Endothelial cell of umbilical vein (primary cell): ENCODE measurements around the gene TCHP. TPM values are rescaled to one million over a fixed set of nuclear protein-coding genes. Genes with fewer than 3 reads are reported as not detected.

Experiments used
- BruUV-seq: library from RNA; stranded (reverse); fragments of 400-500 nt; replicated peaks from 2 replicates; lab custom pipeline; 2021; lab: Mats Ljungman, UMichigan
- CTCF ChIA-PET: fragments of 300-600, 350-600 bp; sonication (Branson Sonifier 250); formaldehyde crosslinking; loops from one replicate; lab custom pipeline; 2021; ENCODE audit warnings: antibody characterized with exemption, inconsistent platforms; lab: Charles Lee
- POLR2A ChIA-PET: fragments of 300-600, 350-600 bp; sonication (Branson Sonifier 250); formaldehyde crosslinking; loops from one replicate; lab custom pipeline; 2021; ENCODE audit warnings: antibody characterized with exemption, inconsistent platforms; lab: Charles Lee
- DNase-seq: peaks from one replicate; pipeline ENCODE4 v3.0.0-alpha.2; 2011; ENCODE audit warnings: low read depth, low spot score
- FAIRE-seq: peaks from 2 replicates; lab custom pipeline; 2011; peaks lifted over from hg19 to GRCh38; lab: Jason Lieb, UNC
- H2AFZ ChIP-seq: 2 replicates; pipeline ENCODE4 v1.6.0; 2012; ENCODE audit warnings: low read depth, low read length, control low read depth, inconsistent platforms
- H3K27ac ChIP-seq: 2 replicates; pipeline ENCODE4 v1.5.1; 2011; ENCODE audit warnings: low read depth, mild to moderate bottlenecking, control low read depth, low read length, moderate library complexity; ENCODE audit not compliant: insufficient read depth
- H3K27me3 ChIP-seq, 2 experiments: 2 replicates each; pipeline versions ENCODE4 v1.6.0 to v1.6.1; 2011; ENCODE audit warnings: low read length in 2 of 2, mixed read lengths in 1 of 2; ENCODE audit not compliant: control insufficient read depth in 2 of 2, insufficient read depth in 2 of 2
- H3K36me3 ChIP-seq, 2 experiments: 2 replicates in 1 of 2; 3 replicates in 1 of 2; pipeline ENCODE4 v1.5.1; 2011; ENCODE audit warnings: low read length in 2 of 2, mild to moderate bottlenecking in 1 of 2, moderate library complexity in 1 of 2; ENCODE audit not compliant: control insufficient read depth in 2 of 2, insufficient read depth in 2 of 2; ENCODE audit errors: extremely low read depth in 1 of 2
- H3K4me1 ChIP-seq: 3 replicates; pipeline ENCODE4 v1.5.1; 2011; ENCODE audit warnings: mild to moderate bottlenecking, low read length; ENCODE audit not compliant: control insufficient read depth, insufficient read depth; ENCODE audit errors: extremely low read depth
- H3K4me2 ChIP-seq: 2 replicates; pipeline ENCODE4 v1.6.1; 2011; ENCODE audit warnings: low read length, control low read depth, mixed read lengths; ENCODE audit not compliant: insufficient read depth
- H3K4me3 ChIP-seq, 3 experiments: fragments of 200-600 bp in 1 of 3; sonication (generic), shearing (Covaris generic) in 1 of 3; replicated peaks in 1 of 3; 2 replicates each; pipeline ENCODE4 v1.5.1; 2011 to 2016; ENCODE audit warnings: control low read depth in 3 of 3, low read length in 3 of 3, mild to moderate bottlenecking in 2 of 3, inconsistent platforms in 1 of 3, low read depth in 1 of 3, moderate library complexity in 1 of 3; ENCODE audit not compliant: insufficient read depth in 1 of 3
- H3K79me2 ChIP-seq: 2 replicates; pipeline ENCODE4 v1.6.0; 2012; ENCODE audit warnings: low read length, inconsistent platforms; ENCODE audit not compliant: control insufficient read depth, insufficient read depth
- H3K9ac ChIP-seq: replicated peaks from 2 replicates; pipeline ENCODE3; 2011; ENCODE audit warnings: low read length, control low read depth; ENCODE audit not compliant: insufficient read depth; ENCODE audit errors: extremely low read depth
- H3K9me1 ChIP-seq: replicated peaks from 3 replicates; pipeline ENCODE4 v1.6.0; 2011; ENCODE audit warnings: mild to moderate bottlenecking, low read length; ENCODE audit not compliant: control insufficient read depth, insufficient read depth; ENCODE audit errors: extremely low read depth
- H3K9me3 ChIP-seq: replicated peaks from 2 replicates; pipeline ENCODE4 v1.5.1; 2012; ENCODE audit warnings: low read length, inconsistent platforms; ENCODE audit not compliant: control insufficient read depth, insufficient read depth
- H4K20me1 ChIP-seq: replicated peaks from 2 replicates; pipeline ENCODE3; 2011; ENCODE audit warnings: mild to moderate bottlenecking, low read length; ENCODE audit not compliant: control insufficient read depth, insufficient read depth; ENCODE audit errors: extremely low read depth
- EZH2 ChIP-seq: IDR thresholded peaks from 2 replicates; pipeline ENCODE4 v1.6.1; 2012; ENCODE audit warnings: borderline replicate concordance, low read depth, mild to moderate bottlenecking, moderate library complexity, low read length, inconsistent platforms; ENCODE audit not compliant: severe bottlenecking
- FOS ChIP-seq: IDR thresholded peaks from 2 replicates; pipeline ENCODE4 v1.6.1; 2011; ENCODE audit warnings: mild to moderate bottlenecking, low read length, moderate library complexity, borderline replicate concordance; ENCODE audit not compliant: insufficient read depth
- JUN ChIP-seq: IDR thresholded peaks from 2 replicates; pipeline ENCODE4 v1.6.1; 2011; ENCODE audit warnings: borderline replicate concordance, low read depth; ENCODE audit not compliant: insufficient read length, insufficient read depth
- POLR2A ChIP-seq: IDR thresholded peaks from 2 replicates; pipeline ENCODE4 v1.6.1; 2012; ENCODE audit warnings: low read depth, mild to moderate bottlenecking, control low read depth, low read length
- POLR2AphosphoS5 ChIP-seq: IDR thresholded peaks from 2 replicates; pipeline ENCODE4 v1.6.1; 2012; ENCODE audit warnings: low read depth, mild to moderate bottlenecking, control low read depth, low read length, moderate library complexity; ENCODE audit not compliant: insufficient read depth
- dilution Hi-C: fragments of 300-500 bp; cut with MboI; formaldehyde crosslinking; loops from one replicate; pipeline ENCODE4 v1.15.0; 2019; ENCODE audit warnings: low sequenced_read_pairs; ENCODE audit not compliant: extremely low pct_ligation_motif_present
- intact Hi-C: fragments of 100-400 bp; cut with micrococcal nuclease; formaldehyde crosslinking; loops from one replicate; pipeline ENCODE4 v1.10.0; 2022
- polyA plus RNA-seq, 4 experiments: library from polyadenylated mRNA; depleted of rRNA in 3 of 4; stranded (reverse) in 3 of 4; unstranded in 1 of 4; fragments of >200 nt; gene quantifications; 2 replicates each; pipeline versions ENCODE4 v1.2.1 to v1.2.3, GENCODE V29; 2011 to 2012; ENCODE audit warnings: missing spikeins in 1 of 4
- total RNA-seq: library from RNA; stranded (reverse); gene quantifications from 2 replicates; pipeline ENCODE4 v1.2.3, GENCODE V29; 2021
- TF ChIP-seq, protein P1 (sequence below), 2 donors: IDR thresholded peaks; 1 replicate in 1 of 2; 2 replicates in 1 of 2; pipeline ENCODE4 v1.5.1; 2011; ENCODE audit warnings: low read length in 2 of 2, mild to moderate bottlenecking in 2 of 2, moderate library complexity in 2 of 2, control low read depth in 1 of 2, inconsistent platforms in 1 of 2, low read depth in 1 of 2; ENCODE audit not compliant: insufficient read depth in 1 of 2; ENCODE audit errors: extremely low read depth in 1 of 2
- TF ChIP-seq, protein P2 (sequence below): IDR thresholded peaks from 2 replicates; pipeline ENCODE4 v1.6.1; 2011; ENCODE audit not compliant: insufficient read depth, insufficient read length

TCHP gene
- total and polyA plus RNA-seq, 2 donors (not counting 3 experiments of a cell fraction or from before 2014, with no cell fraction given) = 12.9 to 24.3 TPM

GRCh38 chr12:109858764-109859163 lies 41.3 kb upstream of the TCHP start:
- POLR2A ChIA-PET = no interaction called here
- Histone ChIP-seq H3K79me2 (no peaks in the 10 kb centered on the region), H4K20me1 (no peaks in the 10 kb centered on the region), H3K9me1 (no peaks in the 10 kb centered on the region), H3K4me1 (no peaks in the 10 kb centered on the region), H3K4me3 (no peak overlapping the region), H3K9ac (no peak overlapping the region), H3K36me3 (peaks cover 0 to 33% of the 10 kb centered on the region in 2 experiments), H3K4me2 (no peak overlapping the region), H2AFZ (no peak overlapping the region), H3K27me3 (no peaks in the 10 kb centered on the region), H3K9me3 (no peaks in the 10 kb centered on the region), H3K27ac (no peak overlapping the region)
- dilution Hi-C loops = no loop called here
- no peak for FAIRE-seq
- CTCF ChIA-PET = interaction anchor here (1.0 to 2.8 kb wide), 6 partner anchors 10 to 70 kb away, joined by 3 to 8 read pairs (median 6); no protein-coding TSS in a partner anchor
- DNase-seq = no peak
- intact Hi-C loops = no loop called here
- BruUV-seq = no TSS peak
- TF ChIP-seq POLR2AphosphoS5 (no peak), JUN (no peak), FOS (no peak), EZH2 (no peak), POLR2A (no peak)
- TF ChIP-seq, protein P1, sequence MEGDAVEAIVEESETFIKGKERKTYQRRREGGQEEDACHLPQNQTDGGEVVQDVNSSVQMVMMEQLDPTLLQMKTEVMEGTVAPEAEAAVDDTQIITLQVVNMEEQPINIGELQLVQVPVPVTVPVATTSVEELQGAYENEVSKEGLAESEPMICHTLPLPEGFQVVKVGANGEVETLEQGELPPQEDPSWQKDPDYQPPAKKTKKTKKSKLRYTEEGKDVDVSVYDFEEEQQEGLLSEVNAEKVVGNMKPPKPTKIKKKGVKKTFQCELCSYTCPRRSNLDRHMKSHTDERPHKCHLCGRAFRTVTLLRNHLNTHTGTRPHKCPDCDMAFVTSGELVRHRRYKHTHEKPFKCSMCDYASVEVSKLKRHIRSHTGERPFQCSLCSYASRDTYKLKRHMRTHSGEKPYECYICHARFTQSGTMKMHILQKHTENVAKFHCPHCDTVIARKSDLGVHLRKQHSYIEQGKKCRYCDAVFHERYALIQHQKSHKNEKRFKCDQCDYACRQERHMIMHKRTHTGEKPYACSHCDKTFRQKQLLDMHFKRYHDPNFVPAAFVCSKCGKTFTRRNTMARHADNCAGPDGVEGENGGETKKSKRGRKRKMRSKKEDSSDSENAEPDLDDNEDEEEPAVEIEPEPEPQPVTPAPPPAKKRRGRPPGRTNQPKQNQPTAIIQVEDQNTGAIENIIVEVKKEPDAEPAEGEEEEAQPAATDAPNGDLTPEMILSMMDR (IDR thresholded peaks at IDR 0.05; ENCODE audit: extremely low read depth in 1 of 2, insufficient read depth in 1 of 2, low read depth in 1 of 2, low read length in 2 of 2) = no peak
- TF ChIP-seq, protein P2, sequence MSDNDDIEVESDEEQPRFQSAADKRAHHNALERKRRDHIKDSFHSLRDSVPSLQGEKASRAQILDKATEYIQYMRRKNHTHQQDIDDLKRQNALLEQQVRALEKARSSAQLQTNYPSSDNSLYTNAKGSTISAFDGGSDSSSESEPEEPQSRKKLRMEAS = no peak
